Glutamatergic neuron (in vitro differentiated cells): Measurements from ENCODE around the gene ZDHHC18. TPM values are rescaled to one million over a fixed set of nuclear protein-coding genes. Genes with fewer than 3 reads are reported as not detected.

ENCODE experiments used
- DNase-seq: peaks from one replicate; pipeline ENCODE4 v3.0.0; 2022
- H3K27ac Mint-ChIP-seq: one replicate; pipeline ENCODE4 v1.8.0; 2020; ENCODE audit warnings: mild to moderate bottlenecking, mixed read lengths, inconsistent platforms; ENCODE audit not compliant: unreplicated experiment
- H3K27me3 Mint-ChIP-seq: one replicate; pipeline ENCODE4 v1.8.0; 2020; ENCODE audit warnings: mild to moderate bottlenecking, moderate library complexity, mixed read lengths, inconsistent platforms; ENCODE audit not compliant: unreplicated experiment
- H3K36me3 Mint-ChIP-seq: one replicate; pipeline ENCODE4 v1.8.0; 2020; ENCODE audit warnings: mild to moderate bottlenecking, mixed read lengths, inconsistent platforms; ENCODE audit not compliant: unreplicated experiment
- H3K4me1 Mint-ChIP-seq: one replicate; pipeline ENCODE4 v1.8.0; 2020; ENCODE audit warnings: mild to moderate bottlenecking, low read depth, mixed read lengths, inconsistent platforms; ENCODE audit not compliant: unreplicated experiment
- H3K4me3 Mint-ChIP-seq: one replicate; pipeline ENCODE4 v1.8.0; 2020; ENCODE audit warnings: mild to moderate bottlenecking, mixed read lengths, inconsistent platforms; ENCODE audit not compliant: unreplicated experiment
- H3K9me3 Mint-ChIP-seq: one replicate; pipeline ENCODE4 v1.8.0; 2020; ENCODE audit warnings: mild to moderate bottlenecking, moderate library complexity, mixed read lengths, inconsistent platforms; ENCODE audit not compliant: unreplicated experiment
- CTCF ChIP-seq: fragments of 200-600 bp; sonication (generic); IDR thresholded peaks from one replicate; pipeline ENCODE4 v1.5.0; 2021; ENCODE audit not compliant: partially characterized antibody, unreplicated experiment
- total RNA-seq: library from RNA; stranded (reverse); fragmentation: NEBNext Ultra II Directional; extraction: Animal tissue kit (Norgen Biotek cat#: 25700); gene quantifications from one replicate; pipeline ENCODE4 v1.2.1, GENCODE V29; 2021; ENCODE audit not compliant: unreplicated experiment

The ZDHHC18 gene
- total RNA-seq, 1 donor from 2014 or later, result 52.6 TPM

DNA sequence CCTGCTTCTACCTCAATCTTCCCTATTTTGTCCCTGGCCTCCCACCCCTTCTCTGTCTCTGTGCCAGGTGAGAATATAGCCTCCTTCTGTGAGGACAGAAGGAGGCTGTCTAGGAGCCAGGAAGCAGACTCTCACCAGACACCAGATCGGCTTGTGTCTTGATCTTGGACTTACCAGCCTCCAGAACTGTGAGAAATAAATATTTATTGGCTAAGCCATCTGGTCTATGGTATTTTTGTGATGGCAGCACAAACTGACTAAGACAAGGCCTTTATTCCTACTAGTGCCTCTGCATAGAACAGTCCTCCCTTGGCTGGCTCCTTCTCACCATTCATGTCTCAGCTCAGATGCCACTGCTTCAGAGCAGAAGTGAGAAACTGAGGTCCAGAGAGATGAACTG lies 61.7 kb downstream of the ZDHHC18 start:
- Mint-ChIP-seq H3K27me3 (peaks cover 4% of the 10 kb centered on the region), H3K4me3 (peak overlapping the region; percentile 97), H3K36me3 (no peaks in the 10 kb centered on the region), H3K9me3 (peaks cover 7% of the 10 kb centered on the region), H3K27ac (peak overlapping the region; percentile 52), H3K4me1 (peaks cover 7% of the 10 kb centered on the region)
- DNase-seq, result no peak
- TF ChIP-seq CTCF, result no peak

DNA sequence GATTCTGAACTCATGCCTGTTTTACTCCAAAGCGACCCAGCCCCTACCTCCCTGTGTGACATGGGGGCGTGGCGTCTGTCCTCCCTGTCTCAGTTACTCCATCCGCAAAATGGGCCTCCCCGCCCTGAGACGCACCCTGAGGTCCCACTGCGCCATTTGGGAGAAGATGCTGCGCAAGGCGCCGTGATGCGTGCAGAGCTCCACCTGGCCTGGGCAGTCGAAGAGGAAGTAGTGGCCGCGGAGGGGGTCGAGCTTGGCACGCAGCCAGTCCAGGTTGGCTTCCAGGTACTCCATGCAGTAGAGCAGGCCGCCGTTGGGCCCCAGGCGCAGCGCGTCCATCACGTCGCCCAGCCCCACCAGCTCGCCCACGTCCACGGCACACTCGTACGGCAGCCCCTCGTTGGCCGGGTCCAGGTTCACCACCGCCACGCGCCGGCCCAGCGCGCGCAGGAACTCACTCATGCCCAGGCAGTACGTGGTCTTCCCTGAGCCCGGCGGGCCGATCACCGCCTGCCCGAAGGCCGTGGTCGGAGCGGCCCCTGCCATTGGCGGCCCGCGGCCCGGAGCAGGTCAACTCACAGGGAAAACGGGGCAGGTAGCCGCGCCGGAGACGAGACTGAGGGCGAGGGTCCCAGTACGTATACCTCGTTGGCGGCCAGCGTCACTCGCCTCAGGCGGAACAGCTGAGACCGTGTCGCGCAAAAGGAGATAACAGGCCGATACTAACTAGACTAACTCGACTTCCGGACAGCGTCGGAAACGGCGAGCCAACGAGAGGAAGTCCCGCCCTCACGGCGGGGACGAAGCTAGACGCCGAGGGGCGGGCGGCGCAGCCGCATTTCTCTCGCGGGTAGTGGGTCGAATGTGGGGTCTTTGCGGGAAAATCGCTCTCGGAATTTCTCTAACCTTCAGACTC lies 63.3 kb downstream of the ZDHHC18 start, which contains the start of gene GPN2:
TSS of gene GPN2 (minus strand) at position 733 of the 916 bp plus-strand sequence. CDS start at position 546, 187 bp downstream.
- peaks cover 4% of the 10 kb centered on the region for H3K27me3 Mint-ChIP-seq
- DNase-seq, result peak; percentile 80
- peaks cover 7% of the 10 kb centered on the region for H3K4me1 Mint-ChIP-seq
- peak within 1 kb of the TSS; percentile 97 for H3K4me3 Mint-ChIP-seq
- TF ChIP-seq CTCF, result no peak
- H3K9me3 Mint-ChIP-seq, result peaks cover 6% of the 10 kb centered on the region
- H3K27ac Mint-ChIP-seq, result peak within 1 kb of the TSS; percentile 87
- H3K36me3 Mint-ChIP-seq, result no peaks in the 10 kb centered on the region

DNA sequence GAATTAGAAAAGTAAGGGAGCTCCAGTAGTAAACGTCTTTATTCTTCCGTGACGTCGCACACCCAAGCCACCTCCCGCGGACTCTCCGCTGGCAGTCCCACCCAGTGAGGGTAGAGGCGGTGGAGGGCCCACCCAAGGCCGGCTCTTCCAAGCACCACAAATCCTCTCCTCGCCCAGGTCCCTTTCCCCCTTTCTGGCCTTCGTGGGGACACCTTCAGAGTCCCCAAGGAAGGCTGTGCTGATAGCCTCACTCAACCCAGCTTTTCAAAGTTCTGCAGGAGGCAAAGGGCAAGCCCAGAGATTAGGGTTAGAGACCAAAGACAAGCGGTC lies 63.9 kb downstream of the ZDHHC18 start:
- peaks cover 4% of the 10 kb centered on the region for H3K27me3 Mint-ChIP-seq
- no peaks in the 10 kb centered on the region for H3K36me3 Mint-ChIP-seq
- H3K27ac Mint-ChIP-seq, result peak overlapping the region; percentile 85
- TF ChIP-seq CTCF, result no peak
- H3K4me1 Mint-ChIP-seq, result peaks cover 7% of the 10 kb centered on the region
- peak overlapping the region; percentile 97 for H3K4me3 Mint-ChIP-seq
- peaks cover 6% of the 10 kb centered on the region for H3K9me3 Mint-ChIP-seq
- DNase-seq, result no peak

- peaks cover 3% of the 10 kb centered on the region for H3K9me3 Mint-ChIP-seq
- no peaks in the 10 kb centered on the region for H3K27me3 Mint-ChIP-seq
- no peak for TF ChIP-seq CTCF
- H3K27ac Mint-ChIP-seq, result no peak overlapping the region
- no peaks in the 10 kb centered on the region for H3K36me3 Mint-ChIP-seq
- peak overlapping the region; percentile 12 for H3K4me3 Mint-ChIP-seq
- DNase-seq, result no peak
- peaks cover 3% of the 10 kb centered on the region for H3K4me1 Mint-ChIP-seq
These were observed 67.8 kb downstream of the ZDHHC18 start for GRCh38 chr1:26894263-26894662.

GRCh38 chr1:26897351-26897750 lies 70.9 kb downstream of the ZDHHC18 start:
- H3K4me1 Mint-ChIP-seq, result peaks cover 6% of the 10 kb centered on the region
- H3K36me3 Mint-ChIP-seq, result no peaks in the 10 kb centered on the region
- H3K27ac Mint-ChIP-seq, result no peak overlapping the region
- no peak for DNase-seq
- no peaks in the 10 kb centered on the region for H3K27me3 Mint-ChIP-seq
- H3K9me3 Mint-ChIP-seq, result peaks cover 10% of the 10 kb centered on the region
- TF ChIP-seq CTCF, result no peak
- H3K4me3 Mint-ChIP-seq, result no peak overlapping the region
